ENCODE results near the gene SNX9. TPM values are rescaled to one million over a fixed set of nuclear protein-coding genes. Genes with fewer than 3 reads are reported as not detected.

Gene SNX9
- total and polyA plus RNA-seq, 7 donors = 42.6 to 72.6 (median 63.0) TPM

DNA sequence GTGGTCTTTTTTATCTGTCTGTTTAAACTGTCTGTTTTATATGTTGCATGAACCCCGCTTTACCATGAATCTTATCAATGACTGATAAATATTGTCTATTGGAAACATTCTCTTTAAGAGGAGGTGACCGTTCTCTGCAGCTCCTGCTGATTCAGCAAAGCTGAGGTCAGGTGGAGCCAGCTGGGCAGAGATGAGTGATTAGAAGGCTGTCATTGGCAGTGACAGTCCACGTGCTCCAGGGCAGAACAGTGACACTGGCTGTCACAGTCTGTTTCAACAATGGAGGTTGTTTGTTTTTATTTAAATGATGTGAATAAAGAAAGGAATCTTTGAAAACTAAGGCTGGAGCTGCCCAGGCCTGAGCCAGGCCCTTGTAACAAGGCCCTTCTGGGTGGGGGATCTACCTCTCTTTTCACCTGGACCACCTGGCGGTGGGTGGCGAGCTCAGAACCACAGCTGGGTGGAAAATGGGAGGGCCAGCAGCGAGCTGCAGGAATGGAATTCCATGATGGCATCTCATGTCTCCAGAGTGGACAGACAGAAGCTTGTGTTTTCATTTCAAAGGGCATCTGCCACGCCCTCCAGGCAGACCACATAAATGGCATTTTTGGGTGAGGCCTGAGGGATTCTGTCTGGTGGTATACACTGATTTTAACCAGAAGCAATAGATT, 171.2 kb downstream of the SNX9 start:
- Histone ChIP-seq H3K36me3 (no peaks in the 10 kb centered on the region), H3K27me3 (no peaks in the 10 kb centered on the region), H3K9me3 (no peaks in the 10 kb centered on the region), H3K27ac (peak overlapping the region in 1 of 4 donors; percentile 17), H3K4me3 (no peak overlapping the region), H3K4me1 (peaks cover 0 to 35% (median 33%) of the 10 kb centered on the region in 4 donors)
- peak; percentile 50 for DNase-seq
- intact Hi-C loops (cut with DNase I) = no loop called here
- WGBS, 2 donors = 59 to 83% methylated on average over 7 of the region's 7 CpGs
- TF ChIP-seq POLR2AphosphoS5 (IDR thresholded peaks at IDR 0.05) (no peak), POLR2A (IDR thresholded peaks at IDR 0.05) (no peak), EP300 (IDR thresholded peaks at IDR 0.05) (no peak)
- TF ChIP-seq, protein P1, sequence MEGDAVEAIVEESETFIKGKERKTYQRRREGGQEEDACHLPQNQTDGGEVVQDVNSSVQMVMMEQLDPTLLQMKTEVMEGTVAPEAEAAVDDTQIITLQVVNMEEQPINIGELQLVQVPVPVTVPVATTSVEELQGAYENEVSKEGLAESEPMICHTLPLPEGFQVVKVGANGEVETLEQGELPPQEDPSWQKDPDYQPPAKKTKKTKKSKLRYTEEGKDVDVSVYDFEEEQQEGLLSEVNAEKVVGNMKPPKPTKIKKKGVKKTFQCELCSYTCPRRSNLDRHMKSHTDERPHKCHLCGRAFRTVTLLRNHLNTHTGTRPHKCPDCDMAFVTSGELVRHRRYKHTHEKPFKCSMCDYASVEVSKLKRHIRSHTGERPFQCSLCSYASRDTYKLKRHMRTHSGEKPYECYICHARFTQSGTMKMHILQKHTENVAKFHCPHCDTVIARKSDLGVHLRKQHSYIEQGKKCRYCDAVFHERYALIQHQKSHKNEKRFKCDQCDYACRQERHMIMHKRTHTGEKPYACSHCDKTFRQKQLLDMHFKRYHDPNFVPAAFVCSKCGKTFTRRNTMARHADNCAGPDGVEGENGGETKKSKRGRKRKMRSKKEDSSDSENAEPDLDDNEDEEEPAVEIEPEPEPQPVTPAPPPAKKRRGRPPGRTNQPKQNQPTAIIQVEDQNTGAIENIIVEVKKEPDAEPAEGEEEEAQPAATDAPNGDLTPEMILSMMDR (IDR thresholded peaks at IDR 0.05) = no peak

Small RNA genes lying within 50 kb of the gene (small RNA-seq; reads per million reads assigned to genes)
- gene HSPE1P26 (0 reads per million in 3 donors), gene RNU6-786P (0 reads per million in 3 donors)

Other genes with a start within 250 kb of the SNX9 start
- gene SYNJ2, start 158.6 kb downstream of the SNX9 start, total RNA-seq = 10 to 100 TPM in 3 of 4 donors, 1 to 10 TPM in 1; 8.7 to 22.9 (median 12.3) TPM
- 10 to 100 TPM in 2 of 3 donors, 1 to 10 TPM in 1; 9.6 to 13.4 (median 12.9) TPM for gene SYNJ2, start 158.6 kb downstream of the SNX9 start, polyA plus RNA-seq